ENCODE data around the gene MTMR11. TPM values are rescaled to one million over a fixed set of nuclear protein-coding genes. Genes with fewer than 3 reads are reported as not detected.

The MTMR11 gene
- total RNA-seq, 1 donor from 2014 or later: 1.1 TPM

GRCh38 chr1:149885339-149886120 is 51.1 kb downstream of the MTMR11 start:
- H3K36me3 ChIP-seq (ENCODE audit: control insufficient read depth, insufficient read depth, low read length): no peaks in the 10 kb centered on the region
- peak; percentile 14 for TF ChIP-seq CTCF (IDR thresholded peaks at IDR 0.05; ENCODE audit: insufficient read depth, low read length, severe bottlenecking)
- FAIRE-seq (no peak), DNase-seq (ENCODE audit: low read depth) (peak; percentile 47)
- peak overlapping the region; percentile 55 for H3K4me3 ChIP-seq (ENCODE audit: low read depth, low read length)
- H3K27me3 ChIP-seq (ENCODE audit: control insufficient read depth, insufficient read depth, low read length): no peaks in the 10 kb centered on the region

DNA sequence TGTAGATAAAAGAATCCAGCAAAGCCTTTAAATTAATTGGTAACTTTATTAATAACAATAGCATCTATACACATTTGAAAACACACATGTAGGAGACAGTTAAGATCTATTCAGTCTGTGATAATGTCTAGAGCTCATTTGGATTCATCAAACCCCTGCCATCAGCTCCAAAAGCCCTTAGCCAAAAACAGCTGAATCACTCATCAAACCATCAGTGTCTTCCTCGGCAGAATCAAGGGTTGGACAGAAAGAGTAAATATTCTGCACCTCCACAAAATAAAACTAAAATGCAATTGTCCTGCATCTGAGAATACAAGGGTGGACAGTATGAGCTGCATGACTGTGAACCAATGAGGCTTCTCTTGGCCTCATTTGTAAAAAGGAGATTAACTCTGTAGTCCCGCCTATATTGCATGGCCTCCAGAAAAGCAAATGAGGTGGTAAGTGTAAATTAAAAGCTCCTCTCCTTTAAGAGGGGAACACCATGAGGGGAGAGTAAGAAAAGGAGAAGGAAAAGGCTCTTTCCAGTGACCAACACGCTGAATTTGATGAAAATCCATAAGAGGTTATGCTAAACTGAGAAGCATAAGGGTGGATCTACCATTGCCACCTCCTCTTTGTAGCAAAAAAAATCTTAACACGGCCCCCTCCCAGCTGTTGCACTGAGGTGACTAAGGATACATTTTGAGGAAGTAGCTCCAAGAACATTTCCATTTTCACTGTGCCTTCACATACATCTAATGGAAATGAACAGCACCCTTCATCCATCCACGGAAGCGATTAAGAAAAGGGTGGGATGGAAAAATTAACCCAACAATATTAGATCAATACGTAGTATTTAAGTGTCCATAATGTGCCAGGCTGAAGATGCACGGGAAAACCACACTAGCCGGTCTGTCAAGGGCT is 52.0 kb downstream of the MTMR11 start:
- peak; percentile 7 for DNase-seq (ENCODE audit: low read depth)
- H3K4me3 ChIP-seq (ENCODE audit: low read depth, low read length): peak overlapping the region; percentile 55
- no peaks in the 10 kb centered on the region for H3K36me3 ChIP-seq (ENCODE audit: control insufficient read depth, insufficient read depth, low read length)
- no peaks in the 10 kb centered on the region for H3K27me3 ChIP-seq (ENCODE audit: control insufficient read depth, insufficient read depth, low read length)
- no peak for TF ChIP-seq CTCF (IDR thresholded peaks at IDR 0.05; ENCODE audit: insufficient read depth, low read length, severe bottlenecking)
- FAIRE-seq: no peak

DNA sequence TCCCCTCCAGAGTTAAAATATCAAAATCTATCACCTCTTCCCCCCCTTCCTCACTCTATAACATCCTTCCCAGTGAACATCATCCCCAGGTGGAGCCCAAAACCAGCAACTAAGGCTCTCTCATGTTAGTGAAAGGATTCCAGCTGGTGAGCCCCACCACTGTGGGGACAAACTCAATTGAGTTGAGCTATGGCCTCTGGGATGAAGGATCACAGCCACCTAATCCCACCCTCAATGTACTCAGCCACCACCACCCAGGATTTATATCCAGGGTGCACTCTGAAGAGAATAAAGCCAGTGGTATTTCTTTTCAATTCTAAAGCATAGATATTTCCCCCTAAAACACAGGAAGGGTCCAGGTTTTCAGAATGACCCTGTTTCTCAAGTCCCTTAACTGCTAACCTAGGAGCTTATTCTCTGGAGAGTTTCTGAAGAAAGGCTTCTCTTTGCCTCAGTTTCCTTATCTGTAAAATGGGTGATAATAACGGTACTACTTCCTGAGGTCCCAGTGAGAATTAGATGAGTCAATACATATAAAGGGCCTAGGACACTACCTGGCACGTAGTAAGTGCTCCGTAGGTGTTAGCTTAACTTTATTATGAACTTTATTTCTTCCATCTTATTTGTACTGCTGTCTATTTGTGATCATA is 53.0 kb downstream of the MTMR11 start:
- no peak for TF ChIP-seq CTCF (IDR thresholded peaks at IDR 0.05; ENCODE audit: insufficient read depth, low read length, severe bottlenecking)
- Histone ChIP-seq H3K4me3 (ENCODE audit: low read depth, low read length) (no peak overlapping the region), H3K36me3 (ENCODE audit: control insufficient read depth, insufficient read depth, low read length) (no peaks in the 10 kb centered on the region), H3K27me3 (ENCODE audit: control insufficient read depth, insufficient read depth, low read length) (no peaks in the 10 kb centered on the region)
- FAIRE-seq (no peak), DNase-seq (ENCODE audit: low read depth) (no peak)

DNA sequence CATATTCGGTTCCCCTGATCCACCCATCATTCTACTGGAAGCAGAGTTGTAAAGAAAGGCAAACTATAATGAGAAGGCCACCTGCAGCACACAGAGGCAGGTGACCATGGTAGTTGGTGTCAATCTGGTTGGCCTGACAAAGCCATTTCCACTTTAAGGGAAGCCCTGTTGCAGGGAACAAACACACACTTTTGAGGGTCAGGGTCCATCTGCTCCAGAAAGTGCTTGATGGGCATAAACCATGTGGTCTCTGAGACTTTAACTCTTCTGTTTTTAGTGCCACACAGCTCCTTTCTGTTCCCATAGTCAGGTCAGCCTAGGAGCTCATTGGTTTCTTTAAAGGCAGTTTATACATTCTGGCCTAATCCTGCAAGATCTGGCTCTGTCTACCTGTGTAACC is 54.8 kb downstream of the MTMR11 start:
- Histone ChIP-seq H3K4me3 (ENCODE audit: low read depth, low read length) (no peak overlapping the region), H3K27me3 (ENCODE audit: control insufficient read depth, insufficient read depth, low read length) (no peaks in the 10 kb centered on the region), H3K36me3 (ENCODE audit: control insufficient read depth, insufficient read depth, low read length) (no peaks in the 10 kb centered on the region)
- no peak for TF ChIP-seq CTCF (IDR thresholded peaks at IDR 0.05; ENCODE audit: insufficient read depth, low read length, severe bottlenecking)
- FAIRE-seq (no peak), DNase-seq (ENCODE audit: low read depth) (no peak)

DNA sequence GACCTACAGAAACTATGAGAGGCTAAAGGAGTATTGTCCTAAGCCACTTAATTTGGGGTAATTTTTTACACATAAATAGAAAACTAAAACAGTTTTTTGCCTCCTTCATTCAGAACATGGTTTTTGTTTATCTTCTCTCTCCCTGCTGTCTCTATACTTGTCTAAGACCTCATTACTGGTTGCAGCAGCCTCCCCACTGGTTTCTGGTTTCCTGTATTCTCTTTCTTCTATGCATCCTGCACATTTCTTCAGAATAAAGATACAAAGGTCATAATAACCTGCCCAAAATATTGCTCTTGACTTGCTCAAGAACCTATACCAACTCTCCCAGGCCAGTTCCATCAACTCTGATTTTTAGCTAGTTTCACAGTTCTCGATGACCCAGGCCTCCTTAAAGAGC is 57.1 kb downstream of the MTMR11 start:
- no peak for DNase-seq (ENCODE audit: low read depth)
- no peak for TF ChIP-seq CTCF (IDR thresholded peaks at IDR 0.05; ENCODE audit: insufficient read depth, low read length, severe bottlenecking)
- no peak for FAIRE-seq
- Histone ChIP-seq H3K36me3 (ENCODE audit: control insufficient read depth, insufficient read depth, low read length) (no peaks in the 10 kb centered on the region), H3K4me3 (ENCODE audit: low read depth, low read length) (no peak overlapping the region), H3K27me3 (ENCODE audit: control insufficient read depth, insufficient read depth, low read length) (no peaks in the 10 kb centered on the region)

Other genes starting within 250 kb of the MTMR11 start
- gene FCGR1A, start 154.2 kb downstream of the MTMR11 start, total RNA-seq: not detected in 2 replicates
- 17.6 and 22.9 TPM in 2 replicates for gene BOLA1, start 37.3 kb downstream of the MTMR11 start, total RNA-seq
- 0.26 and 1.1 TPM in 2 replicates for gene SV2A, start 19.0 kb downstream of the MTMR11 start, total RNA-seq
- 7.4 and 10.4 TPM in 2 replicates for gene SF3B4, start 9.1 kb downstream of the MTMR11 start, total RNA-seq
- 15.3 and 19.2 TPM in 2 replicates for gene OTUD7B, start 73.8 kb upstream of the MTMR11 start, total RNA-seq
- 21.6 and 29.3 TPM in 2 replicates for gene VPS45, start 130.9 kb upstream of the MTMR11 start, total RNA-seq
- 4.5 and 6.1 TPM in 2 replicates for gene PLEKHO1, start 213.0 kb upstream of the MTMR11 start, total RNA-seq

Data from bronchial epithelial cell (primary cell).